Tibial nerve (tissue), 4 donors: ENCODE measurements around the gene GAA.

Experiments used
- CTCF ChIP-seq, 5 experiments: fragments of 200-600 bp in 3 of 5; fragments of 450-650 bp in 2 of 5; sonication (generic) in 3 of 5; IDR thresholded peaks; one replicate each; pipeline ENCODE4 v1.5.1; 2016 to 2019; ENCODE audit warnings: antibody characterized with exemption in 5 of 5, mild to moderate bottlenecking in 3 of 5, moderate library complexity in 2 of 5
- EP300 ChIP-seq, 2 donors: sonication (generic); formaldehyde crosslinking; IDR thresholded peaks; one replicate each; pipeline ENCODE4 v1.6.1; 2017; ENCODE audit warnings: antibody characterized with exemption in 2 of 2, mild to moderate bottlenecking in 1 of 2

- no peak for TF ChIP-seq CTCF (IDR thresholded peaks at IDR 0.05)
- TF ChIP-seq EP300 (IDR thresholded peaks at IDR 0.05) = no peak
These were observed 40.2 kb downstream of the GAA start for GRCh38 chr17:80141463-80142165.
